Keratinocyte (primary cell): ENCODE results near the gene VWA5B2.

Source experiments
- EZH2 ChIP-seq: IDR thresholded peaks from one replicate; pipeline ENCODE4 v1.6.1; 2012; ENCODE audit warnings: inconsistent platforms, mild to moderate bottlenecking, low read length, moderate library complexity
- TF ChIP-seq, protein P1 (sequence below), 3 experiments: IDR thresholded peaks in 1 of 3; conservative IDR thresholded peaks in 1 of 3; optimal IDR thresholded peaks in 1 of 3; 2 replicates in 2 of 3; 3 replicates in 1 of 3; pipeline versions ENCODE3 to v1.5.1; 2011; ENCODE audit warnings: low read length in 3 of 3, mild to moderate bottlenecking in 3 of 3, moderate library complexity in 2 of 3, control low read depth in 1 of 3, inconsistent platforms in 1 of 3; ENCODE audit not compliant: insufficient read depth in 2 of 3; ENCODE audit errors: extremely low read depth in 1 of 3

DNA sequence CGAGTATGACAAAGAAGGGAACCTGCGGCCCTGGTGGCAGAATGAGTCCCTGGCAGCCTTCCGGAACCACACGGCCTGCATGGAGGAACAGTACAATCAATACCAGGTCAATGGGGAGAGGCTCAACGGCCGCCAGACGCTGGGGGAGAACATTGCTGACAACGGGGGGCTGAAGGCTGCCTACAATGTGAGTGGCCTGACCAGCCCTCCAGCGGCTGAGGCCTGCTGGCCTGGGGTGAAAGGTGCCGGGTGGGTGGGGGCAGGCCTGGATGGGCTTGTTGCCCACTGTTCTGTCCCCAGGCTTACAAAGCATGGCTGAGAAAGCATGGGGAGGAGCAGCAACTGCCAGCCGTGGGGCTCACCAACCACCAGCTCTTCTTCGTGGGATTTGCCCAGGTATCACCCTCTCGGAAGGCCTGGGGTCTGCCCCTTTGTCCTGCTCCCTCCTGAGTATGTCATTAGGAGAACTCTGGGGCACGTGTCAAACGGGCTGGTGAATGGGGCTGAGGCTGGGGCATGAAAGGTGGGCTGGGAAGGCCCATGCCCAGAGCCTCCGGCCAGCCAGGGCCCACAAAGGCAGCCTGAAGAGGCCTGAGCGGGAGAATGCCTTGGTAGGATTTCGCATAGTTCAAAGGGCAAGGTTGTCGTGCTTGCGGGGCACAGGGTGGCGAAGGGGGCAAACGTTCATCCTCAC lies 61.8 kb downstream of the VWA5B2 start:
- TF ChIP-seq, protein P1, sequence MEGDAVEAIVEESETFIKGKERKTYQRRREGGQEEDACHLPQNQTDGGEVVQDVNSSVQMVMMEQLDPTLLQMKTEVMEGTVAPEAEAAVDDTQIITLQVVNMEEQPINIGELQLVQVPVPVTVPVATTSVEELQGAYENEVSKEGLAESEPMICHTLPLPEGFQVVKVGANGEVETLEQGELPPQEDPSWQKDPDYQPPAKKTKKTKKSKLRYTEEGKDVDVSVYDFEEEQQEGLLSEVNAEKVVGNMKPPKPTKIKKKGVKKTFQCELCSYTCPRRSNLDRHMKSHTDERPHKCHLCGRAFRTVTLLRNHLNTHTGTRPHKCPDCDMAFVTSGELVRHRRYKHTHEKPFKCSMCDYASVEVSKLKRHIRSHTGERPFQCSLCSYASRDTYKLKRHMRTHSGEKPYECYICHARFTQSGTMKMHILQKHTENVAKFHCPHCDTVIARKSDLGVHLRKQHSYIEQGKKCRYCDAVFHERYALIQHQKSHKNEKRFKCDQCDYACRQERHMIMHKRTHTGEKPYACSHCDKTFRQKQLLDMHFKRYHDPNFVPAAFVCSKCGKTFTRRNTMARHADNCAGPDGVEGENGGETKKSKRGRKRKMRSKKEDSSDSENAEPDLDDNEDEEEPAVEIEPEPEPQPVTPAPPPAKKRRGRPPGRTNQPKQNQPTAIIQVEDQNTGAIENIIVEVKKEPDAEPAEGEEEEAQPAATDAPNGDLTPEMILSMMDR (optimal IDR thresholded peaks at IDR 0.05 in 1 of 3, IDR thresholded peaks at IDR 0.05 in 1 of 3, conservative IDR thresholded peaks at IDR 0.05 in 1 of 3; ENCODE audit: extremely low read depth in 1 of 3, insufficient read depth in 2 of 3, low read length in 3 of 3): no peak
- TF ChIP-seq EZH2: no peak
